Inflammatory macrophage (primary cell): ENCODE results near the gene AKR1B1.

Source experiments
- DNase-seq, 2 donors: peaks; one replicate each; pipeline ENCODE4 v3.0.0-alpha.2; 2020 to 2022

Gene AKR1B1

GRCh38 chr7:134443396-134444070, 15.4 kb downstream of the AKR1B1 start:
- DNase-seq: no peak

GRCh38 chr7:134442441-134443220, 16.3 kb downstream of the AKR1B1 start:
- DNase-seq: no peak

GRCh38 chr7:134441264-134441663, 17.6 kb downstream of the AKR1B1 start:
- no peak for DNase-seq

- DNase-seq: no peak
These were observed 18.4 kb downstream of the AKR1B1 start for GRCh38 chr7:134440476-134440875.

- no peak for DNase-seq
These were observed 18.8 kb downstream of the AKR1B1 start for GRCh38 chr7:134440067-134440466.

- DNase-seq: no peak
These were observed 20.0 kb downstream of the AKR1B1 start for GRCh38 chr7:134438946-134439345.

GRCh38 chr7:134435161-134435920, 23.6 kb downstream of the AKR1B1 start:
- DNase-seq: no peak

GRCh38 chr7:134434701-134435100, 24.2 kb downstream of the AKR1B1 start:
- no peak for DNase-seq

- no peak for DNase-seq
These were observed 25.5 kb downstream of the AKR1B1 start for GRCh38 chr7:134433430-134433829.

- peak; percentile 89 to 92 for DNase-seq
These were observed 26.4 kb downstream of the AKR1B1 start for GRCh38 chr7:134432296-134433152.

- DNase-seq: no peak
These were observed 27.1 kb downstream of the AKR1B1 start for GRCh38 chr7:134431815-134432214.

- no peak for DNase-seq
These were observed 29.4 kb downstream of the AKR1B1 start for GRCh38 chr7:134429481-134429880.

GRCh38 chr7:134428942-134429341, 30.0 kb downstream of the AKR1B1 start:
- DNase-seq: no peak

GRCh38 chr7:134427896-134428295, 31.0 kb downstream of the AKR1B1 start:
- no peak for DNase-seq

GRCh38 chr7:134425777-134426176, 33.1 kb downstream of the AKR1B1 start:
- no peak for DNase-seq

- DNase-seq: no peak
These were observed 36.3 kb downstream of the AKR1B1 start for GRCh38 chr7:134422638-134423037.

GRCh38 chr7:134422008-134422407, 36.9 kb downstream of the AKR1B1 start:
- no peak for DNase-seq

GRCh38 chr7:134420424-134421125, 38.3 kb downstream of the AKR1B1 start:
- peak; percentile 38 to 50 for DNase-seq

GRCh38 chr7:134419875-134420274, 39.0 kb downstream of the AKR1B1 start:
- DNase-seq: no peak

- no peak for DNase-seq
These were observed 39.8 kb downstream of the AKR1B1 start for GRCh38 chr7:134419085-134419484.

- DNase-seq: no peak
These were observed 43.2 kb downstream of the AKR1B1 start for GRCh38 chr7:134415700-134416099.

- no peak for DNase-seq
These were observed 44.8 kb downstream of the AKR1B1 start for GRCh38 chr7:134414109-134414508.
